HL-60/S4 (cell line): ENCODE measurements around the gene DNAH2.

ENCODE experiments used
- in situ Hi-C: fragments of 300-500 bp; cut with MboI; formaldehyde crosslinking; loops from 2 replicates; pipeline ENCODE4 v1.14.3; 2022; ENCODE audit warnings: low sequenced_read_pairs

DNAH2 gene

DNA sequence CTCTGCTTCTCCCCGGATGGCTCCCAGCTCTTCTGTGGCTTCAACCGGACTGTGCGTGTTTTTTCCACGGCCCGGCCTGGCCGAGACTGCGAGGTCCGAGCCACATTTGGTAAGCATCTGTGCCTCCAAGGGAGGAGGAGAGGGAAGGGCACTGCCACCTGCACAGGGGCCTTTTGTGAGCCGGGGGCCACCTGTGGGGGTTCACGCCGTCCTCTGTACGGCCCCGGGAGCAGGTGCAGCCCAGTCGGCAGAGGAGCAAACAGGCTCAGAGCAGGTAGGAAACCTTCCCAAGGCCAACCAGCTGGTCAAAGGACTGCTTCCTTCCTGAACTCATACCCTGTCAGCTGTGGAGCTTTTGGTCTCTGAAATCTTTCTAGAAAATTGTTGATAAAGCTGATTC, 15.9 kb upstream of the DNAH2 start:
- in situ Hi-C loops = no loop called here

DNA sequence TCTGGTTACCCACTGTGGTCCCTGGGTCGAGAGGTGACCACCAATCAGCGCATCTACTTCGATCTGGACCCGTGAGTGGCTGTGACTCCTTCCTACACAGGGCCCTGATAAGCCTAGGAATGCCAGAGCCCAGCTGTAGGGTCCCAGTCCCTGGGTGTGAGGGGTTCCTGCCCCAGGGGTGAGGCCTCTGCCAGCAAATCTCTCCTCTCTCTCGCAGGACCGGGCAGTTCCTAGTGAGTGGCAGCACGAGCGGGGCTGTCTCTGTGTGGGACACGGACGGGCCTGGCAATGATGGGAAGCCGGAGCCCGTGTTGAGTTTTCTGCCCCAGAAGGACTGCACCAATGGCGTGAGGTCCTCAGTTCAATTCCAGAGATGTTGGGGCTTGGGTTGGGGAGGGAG, 14.8 kb upstream of the DNAH2 start:
- in situ Hi-C loops = no loop called here

DNA sequence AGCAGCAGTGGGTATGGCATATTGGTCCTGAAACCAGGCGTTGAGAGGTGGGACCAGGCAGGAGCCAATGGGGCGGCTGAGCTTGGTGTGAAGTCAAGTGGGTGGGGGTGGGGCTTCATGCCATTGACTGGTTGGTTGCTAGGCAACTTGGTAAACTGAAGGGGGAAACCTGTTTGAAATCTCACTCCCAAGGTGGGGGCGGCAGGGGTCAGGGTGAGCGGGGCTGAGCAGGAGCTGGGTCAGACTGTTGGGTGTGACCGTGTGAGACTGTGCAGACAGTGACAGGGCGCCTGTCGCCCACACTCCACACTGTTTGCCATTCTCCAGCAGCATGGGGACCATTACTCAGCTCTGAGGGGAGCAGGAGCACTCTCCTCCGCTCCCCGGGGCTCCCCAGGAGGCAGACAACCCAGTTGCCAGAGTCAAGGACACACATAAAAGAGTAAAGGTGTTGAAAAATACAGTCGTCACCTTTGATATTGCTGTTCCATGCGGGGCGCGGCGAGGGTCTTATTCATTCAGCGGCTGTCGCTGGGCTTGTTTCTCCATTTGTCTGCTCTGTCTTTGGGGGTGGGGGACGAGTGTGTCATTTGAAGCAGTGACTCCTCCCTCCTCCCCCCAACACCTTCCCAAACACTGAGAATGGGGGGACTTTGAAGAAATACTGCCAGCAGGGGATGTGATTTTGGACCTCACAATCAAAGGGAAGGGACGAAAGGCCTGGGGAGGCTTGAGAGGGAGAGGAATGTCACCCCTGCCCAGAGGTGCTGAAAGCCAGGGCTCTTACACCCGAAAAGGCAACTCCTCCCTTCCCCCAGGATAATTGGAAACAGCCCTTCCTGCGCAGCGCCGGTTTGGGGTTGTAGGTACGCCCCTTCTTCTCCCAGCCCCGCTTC, 13.7 kb upstream of the DNAH2 start:
- in situ Hi-C loops = no loop called here

DNA sequence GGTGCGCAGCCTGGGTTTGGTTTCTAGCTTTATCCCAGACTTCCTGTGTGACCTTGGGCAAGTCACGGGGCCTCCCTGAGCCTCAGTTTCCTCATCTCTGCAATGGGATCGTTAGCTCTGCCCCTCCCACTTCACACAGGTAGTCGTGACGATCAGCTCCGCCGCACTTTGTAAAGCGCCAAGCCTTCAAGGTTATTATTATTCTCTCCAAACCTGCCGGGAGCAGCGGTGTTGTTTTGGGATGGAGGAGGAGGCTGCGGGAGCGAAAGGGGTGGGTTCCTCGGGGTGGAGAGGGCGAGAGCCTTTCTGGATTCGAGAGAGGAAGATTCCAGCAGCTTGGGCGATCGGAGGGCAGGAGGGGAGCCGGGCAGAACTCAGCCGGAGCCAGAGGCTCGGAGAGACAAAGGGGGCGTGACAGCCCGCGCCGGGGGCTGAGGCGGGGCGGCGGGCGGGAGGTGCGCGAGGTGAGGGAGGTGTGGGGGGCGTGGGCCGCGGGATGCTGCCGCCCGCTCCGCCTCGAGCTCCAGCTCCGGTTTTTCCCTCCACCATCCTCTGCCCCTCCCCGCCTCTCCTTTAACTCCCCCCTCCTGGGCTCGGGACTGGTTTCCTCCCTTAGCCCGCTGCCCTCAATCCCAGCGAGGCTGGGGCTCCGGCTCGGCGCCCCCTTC, 12.8 kb upstream of the DNAH2 start, which contains the start of gene EFNB3:
EFNB3 (plus strand) TSS at position 602 of the 668 bp plus-strand sequence. CDS start 397 bp downstream, outside the sequence.
- in situ Hi-C loops = no loop called here

DNA sequence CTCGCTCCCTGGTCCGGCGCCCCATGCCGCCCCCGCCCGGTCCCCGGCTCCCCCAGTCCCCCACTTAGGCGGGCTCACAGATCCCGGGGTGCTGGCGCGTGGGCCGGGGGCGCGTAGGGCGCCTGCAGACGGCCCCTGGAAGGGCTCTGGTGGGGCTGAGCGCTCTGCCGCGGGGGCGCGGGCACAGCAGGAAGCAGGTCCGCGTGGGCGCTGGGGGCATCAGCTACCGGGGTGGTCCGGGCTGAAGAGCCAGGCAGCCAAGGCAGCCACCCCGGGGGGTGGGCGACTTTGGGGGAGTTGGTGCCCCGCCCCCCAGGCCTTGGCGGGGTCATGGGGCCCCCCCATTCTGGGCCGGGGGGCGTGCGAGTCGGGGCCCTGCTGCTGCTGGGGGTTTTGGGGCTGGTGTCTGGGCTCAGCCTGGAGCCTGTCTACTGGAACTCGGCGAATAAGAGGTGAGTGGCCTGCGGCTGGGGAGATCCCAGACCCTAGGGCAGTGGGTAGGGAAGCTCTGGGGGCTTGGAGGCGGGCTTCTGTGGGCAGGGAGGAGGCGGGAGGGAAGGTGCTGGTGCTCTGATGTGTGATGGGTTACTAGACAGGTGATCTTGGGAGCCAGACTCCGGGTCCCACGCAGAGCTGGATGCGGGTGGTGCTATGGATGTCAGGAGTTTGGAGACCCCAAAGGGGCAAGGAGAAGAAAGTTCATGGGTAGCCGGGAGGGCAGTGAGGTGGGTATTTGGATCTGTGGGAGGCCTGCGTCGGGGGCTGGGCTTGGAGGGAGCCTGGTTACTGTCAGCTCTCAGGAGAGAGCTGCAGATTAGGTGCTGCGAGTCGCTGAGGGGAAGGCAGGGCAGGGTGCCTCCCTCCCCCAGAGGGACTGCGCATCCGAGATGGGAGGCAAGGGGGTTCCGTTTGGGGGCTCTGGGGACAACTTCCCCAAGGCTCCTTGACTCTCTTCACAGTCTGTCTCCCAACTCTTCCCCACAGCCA, 12.0 kb upstream of the DNAH2 start:
- in situ Hi-C loops = no loop called here

DNA sequence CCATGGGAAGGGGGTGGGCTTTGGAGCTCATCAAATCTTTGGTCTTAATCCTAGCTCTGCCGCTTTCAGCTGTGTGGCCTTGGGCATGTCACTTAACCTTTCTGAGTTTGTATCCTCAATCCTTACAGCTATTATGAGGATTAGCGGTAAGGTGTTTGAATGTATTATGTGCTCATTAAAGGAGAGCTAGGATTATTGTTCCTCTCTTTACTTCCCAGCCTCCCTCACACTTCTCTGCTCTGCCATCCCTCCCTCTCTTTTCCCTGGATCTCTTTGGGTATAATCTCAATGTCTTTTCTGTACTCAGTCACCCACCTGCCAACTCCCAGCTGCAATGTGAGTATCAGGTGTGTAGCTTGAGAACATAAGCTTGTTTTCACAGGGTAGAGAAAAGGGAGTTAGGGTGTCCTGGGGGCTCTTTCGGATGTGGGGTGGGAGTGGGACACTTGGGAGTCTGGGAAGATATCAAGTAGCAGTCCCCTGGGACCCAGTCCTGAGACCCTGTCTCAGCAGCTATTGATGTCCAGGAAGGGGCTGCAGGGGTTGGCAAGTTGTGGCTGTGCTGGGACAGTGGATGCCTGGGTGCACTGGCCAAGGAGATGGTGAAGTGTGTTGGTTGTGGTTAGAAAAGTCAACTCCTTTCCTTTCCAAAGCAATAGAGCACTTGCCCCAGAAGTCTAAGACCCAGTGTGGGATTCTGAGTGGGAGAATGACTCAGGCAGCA, 10.8 kb upstream of the DNAH2 start:
- in situ Hi-C loops = no loop called here

DNA sequence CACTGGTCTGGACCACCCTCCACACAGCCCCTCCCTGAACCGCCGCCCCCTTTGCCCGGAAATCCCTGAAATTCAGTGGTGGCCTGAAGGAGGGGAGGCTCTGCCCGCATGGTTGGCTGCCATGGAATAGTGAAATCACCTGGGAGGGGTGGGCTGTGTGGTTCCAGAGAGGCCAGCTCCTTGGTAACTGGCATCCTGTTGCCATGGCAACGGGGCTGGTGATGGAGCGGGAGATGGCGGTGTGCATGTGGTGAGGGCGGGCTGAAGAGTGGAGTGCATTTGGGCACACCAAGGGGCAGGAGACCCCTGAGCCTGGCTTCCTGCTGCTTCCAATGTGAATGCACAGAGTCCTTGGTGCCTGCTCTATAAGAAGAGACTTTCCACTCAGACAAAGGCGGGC, 10.1 kb upstream of the DNAH2 start:
- in situ Hi-C loops = no loop called here

DNA sequence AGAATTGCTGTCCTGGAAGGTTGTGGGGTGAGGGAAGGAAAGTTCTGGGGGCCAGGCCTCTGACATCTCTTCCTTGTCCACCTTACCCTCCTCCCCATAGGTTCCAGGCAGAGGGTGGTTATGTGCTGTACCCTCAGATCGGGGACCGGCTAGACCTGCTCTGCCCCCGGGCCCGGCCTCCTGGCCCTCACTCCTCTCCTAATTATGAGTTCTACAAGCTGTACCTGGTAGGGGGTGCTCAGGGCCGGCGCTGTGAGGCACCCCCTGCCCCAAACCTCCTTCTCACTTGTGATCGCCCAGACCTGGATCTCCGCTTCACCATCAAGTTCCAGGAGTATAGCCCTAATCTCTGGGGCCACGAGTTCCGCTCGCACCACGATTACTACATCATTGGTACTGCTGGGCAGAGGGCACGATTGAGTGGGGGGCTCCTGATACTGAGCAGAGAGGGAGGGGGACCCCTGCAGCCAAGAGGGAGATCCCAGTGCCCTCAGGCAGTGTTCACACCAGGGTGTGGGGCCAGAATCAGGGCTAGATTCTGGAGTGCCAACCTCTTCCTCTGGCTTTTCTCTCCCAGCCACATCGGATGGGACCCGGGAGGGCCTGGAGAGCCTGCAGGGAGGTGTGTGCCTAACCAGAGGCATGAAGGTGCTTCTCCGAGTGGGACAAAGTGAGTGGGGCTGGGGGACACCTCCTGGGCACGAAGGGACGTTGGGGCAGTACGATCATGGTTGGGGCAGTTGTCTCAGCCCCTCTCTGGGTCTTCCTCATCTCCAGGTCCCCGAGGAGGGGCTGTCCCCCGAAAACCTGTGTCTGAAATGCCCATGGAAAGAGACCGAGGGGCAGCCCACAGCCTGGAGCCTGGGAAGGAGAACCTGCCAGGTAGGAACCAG, 9.4 kb upstream of the DNAH2 start:
- in situ Hi-C loops = no loop called here

DNA sequence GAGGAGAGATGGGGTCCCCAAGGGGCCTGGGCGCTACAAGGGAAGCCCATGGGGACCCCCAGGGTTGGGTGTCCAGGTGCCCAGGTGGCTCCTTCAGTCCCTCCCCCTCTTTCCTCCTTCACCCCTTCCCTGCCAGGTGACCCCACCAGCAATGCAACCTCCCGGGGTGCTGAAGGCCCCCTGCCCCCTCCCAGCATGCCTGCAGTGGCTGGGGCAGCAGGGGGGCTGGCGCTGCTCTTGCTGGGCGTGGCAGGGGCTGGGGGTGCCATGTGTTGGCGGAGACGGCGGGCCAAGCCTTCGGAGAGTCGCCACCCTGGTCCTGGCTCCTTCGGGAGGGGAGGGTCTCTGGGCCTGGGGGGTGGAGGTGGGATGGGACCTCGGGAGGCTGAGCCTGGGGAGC, 8.5 kb upstream of the DNAH2 start:
- in situ Hi-C loops = no loop called here

DNA sequence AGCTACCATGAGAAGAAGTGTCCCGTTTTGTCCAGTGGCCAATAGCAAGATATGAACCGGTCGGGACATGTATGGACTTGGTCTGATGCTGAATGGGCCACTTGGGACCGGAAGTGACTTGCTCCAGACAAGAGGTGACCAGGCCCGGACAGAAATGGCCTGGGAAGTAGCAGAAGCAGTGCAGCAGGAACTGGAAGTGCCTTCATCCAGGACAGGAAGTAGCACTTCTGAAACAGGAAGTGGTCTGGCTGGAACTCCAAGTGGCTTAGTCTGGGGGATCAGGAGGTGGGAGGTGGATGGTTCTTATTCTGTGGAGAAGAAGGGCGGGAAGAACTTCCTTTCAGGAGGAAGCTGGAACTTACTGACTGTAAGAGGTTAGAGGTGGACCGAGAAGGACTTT, 7.2 kb upstream of the DNAH2 start:
- in situ Hi-C loops = no loop called here

DNA sequence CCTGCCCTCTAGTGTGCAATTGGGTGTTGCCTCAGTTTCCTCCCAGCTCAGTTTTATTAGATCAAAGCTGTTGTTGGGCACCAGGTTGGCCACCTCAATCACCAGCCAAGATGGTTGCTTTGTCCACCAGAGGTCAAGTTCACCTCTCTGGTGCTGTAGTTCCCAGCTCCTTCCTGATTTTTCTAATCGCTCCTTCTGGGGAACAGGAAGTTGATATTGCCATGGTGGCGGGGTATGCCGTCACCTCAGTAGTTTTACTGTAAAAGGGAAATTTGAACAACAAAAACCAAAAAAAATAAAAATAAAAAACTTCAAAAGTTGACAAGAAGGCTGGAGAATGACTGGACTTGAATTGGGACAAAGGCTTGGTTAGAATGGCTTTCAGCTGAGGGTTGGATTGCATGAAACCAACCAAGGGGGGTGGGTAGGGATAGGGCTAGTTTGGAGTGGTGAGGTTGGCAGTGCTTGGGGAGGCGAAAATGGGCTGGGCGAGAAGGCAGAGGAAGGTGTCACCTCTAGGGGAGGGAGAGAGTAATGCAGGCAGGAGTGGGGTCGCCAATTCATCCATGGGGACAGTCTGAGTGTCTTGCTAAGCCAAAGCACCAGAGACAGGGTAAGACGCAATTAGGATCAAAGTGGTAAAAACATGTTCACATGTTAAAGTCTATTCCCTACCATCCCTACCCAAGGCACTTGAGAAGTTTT, 6.3 kb upstream of the DNAH2 start:
- in situ Hi-C loops = no loop called here

DNA sequence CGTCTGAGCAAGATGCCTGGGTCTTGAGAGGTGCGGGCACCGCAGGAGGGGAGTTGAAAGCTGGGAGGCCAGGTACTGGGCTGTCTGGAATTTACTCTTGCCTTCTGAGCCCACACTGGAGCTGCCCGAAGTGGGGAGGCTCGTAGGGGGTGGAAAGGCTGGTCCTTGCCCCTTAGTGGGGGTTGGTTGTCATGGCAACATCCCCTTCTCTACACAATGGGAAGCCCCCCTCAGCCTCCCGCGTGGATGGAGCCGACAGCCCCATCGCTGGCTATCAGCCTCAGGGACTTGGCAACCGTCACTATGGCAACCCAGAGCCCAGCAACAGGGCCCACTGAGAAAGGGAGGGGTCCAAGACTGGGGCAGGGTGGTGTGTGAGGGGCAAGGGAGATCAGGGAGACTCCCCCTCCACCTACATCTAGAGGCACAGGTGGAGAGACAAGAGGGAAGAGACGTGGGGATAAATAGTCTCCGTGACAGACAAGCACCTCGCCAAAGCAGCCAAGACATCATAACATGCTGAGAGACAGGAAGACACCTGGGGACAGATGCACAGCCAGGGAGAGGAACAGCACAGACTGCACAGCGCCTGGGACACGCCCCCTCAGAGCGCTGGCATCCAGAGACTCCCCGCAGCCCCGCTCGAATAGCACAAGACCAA, 5.3 kb upstream of the DNAH2 start:
- in situ Hi-C loops = no loop called here

DNA sequence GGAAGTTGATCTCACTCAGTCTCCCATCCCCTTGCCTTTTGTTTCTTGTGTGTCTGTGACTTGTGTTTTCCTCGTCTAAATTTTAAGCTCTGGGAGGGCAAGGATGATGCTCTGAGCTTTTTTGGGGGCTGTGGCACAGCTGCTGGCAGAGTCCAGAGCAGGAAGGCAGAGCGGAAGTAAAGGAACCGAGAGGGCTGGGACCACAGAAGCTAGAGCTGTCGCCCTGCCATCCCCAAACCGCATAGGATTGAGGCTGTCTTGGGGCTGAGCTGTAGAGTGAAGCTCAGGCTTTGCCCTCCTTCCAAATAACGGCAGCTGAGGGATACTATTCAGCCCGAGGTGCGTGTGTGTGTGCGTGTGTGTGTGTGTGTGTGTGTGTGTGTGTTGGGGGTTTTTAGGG, 3.8 kb upstream of the DNAH2 start:
- in situ Hi-C loops = no loop called here

DNA sequence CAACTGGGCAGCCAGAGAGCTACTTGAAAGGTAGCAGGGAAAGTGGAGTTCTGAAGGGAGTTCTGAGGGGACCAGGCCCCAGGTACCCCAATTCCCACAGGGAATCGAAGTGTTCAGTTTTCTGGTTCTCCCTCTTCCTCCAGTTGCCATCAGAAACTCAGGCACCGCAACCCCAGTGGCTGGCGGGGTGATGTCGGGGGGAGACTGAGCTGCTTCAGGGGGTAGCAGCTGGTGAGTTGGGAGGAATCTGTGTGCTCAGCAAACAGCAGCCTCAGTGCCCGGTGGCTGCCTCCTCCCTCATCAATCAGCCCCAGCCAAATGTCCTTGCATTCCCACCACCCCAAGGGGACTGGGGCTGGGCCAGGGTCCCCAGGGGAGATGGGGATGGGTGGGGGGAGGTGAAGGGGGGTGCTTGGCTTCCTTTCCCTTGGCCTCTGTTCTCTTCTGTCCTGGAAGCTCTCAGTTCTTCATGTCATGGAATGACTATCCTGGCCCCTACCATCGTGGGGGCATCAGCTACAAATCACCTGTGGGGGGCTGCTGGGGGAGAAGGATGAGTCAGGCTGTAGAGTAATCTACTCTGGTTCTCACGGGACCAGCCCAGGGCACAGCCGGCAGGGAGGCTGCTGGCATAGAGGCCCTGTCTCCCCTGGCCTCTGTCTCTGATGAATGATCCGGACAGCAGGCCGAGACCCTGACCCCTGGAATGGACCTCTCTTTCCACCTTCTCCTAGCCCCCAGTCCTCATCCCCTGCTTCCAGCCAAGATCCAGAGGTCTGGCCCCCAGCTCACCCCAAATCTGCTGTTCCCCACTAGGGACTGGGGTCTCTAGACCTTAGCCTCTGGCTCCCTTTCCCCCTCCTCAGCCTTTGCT, 2.6 kb upstream of the DNAH2 start:
- in situ Hi-C loops = no loop called here

DNA sequence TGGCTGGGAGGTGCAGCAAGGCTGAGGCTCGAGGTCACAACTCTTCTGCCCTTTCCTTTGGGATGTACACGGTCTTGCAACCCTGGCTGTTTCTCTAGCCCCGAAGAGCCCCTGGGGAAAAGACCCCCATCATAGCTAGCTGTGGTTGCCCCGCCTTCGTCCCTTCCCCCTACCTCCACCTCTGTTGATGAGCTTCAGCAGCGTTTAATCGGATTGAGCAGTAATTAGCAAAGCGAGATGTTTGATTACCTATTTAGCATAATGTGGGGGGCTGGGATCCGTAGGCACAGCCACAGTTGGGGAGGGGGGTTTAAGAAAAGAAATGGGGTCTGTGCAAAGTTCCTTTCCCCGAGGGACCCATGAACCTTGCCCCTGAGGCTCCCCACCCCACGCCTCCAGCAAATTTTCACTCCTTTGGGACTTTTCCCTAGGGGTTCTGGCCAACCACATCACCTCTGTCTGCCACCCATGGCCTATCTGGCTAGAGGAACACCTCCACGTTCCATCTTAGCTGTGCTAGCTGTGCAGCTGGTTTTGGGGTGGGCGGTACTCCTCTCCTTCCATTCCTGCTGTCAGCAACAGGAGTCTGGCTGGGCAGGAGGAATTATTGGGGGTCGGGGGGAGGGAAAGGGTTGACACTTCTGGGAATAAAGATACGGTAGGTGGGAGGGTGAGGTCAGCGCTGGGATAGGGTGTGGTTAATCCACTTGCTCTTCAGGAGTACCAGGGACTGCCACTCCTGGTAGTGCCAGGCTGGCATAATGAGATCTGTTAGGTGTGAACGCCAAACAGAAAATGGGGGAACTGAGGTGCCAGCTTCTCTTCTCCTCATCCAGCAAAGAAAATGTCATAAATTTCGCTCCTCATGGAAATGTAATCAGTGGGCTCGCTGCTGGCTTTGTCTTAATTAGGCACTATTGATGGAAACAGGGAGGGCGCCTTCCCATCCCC, 1.3 kb upstream of the DNAH2 start:
- in situ Hi-C loops = no loop called here

DNA sequence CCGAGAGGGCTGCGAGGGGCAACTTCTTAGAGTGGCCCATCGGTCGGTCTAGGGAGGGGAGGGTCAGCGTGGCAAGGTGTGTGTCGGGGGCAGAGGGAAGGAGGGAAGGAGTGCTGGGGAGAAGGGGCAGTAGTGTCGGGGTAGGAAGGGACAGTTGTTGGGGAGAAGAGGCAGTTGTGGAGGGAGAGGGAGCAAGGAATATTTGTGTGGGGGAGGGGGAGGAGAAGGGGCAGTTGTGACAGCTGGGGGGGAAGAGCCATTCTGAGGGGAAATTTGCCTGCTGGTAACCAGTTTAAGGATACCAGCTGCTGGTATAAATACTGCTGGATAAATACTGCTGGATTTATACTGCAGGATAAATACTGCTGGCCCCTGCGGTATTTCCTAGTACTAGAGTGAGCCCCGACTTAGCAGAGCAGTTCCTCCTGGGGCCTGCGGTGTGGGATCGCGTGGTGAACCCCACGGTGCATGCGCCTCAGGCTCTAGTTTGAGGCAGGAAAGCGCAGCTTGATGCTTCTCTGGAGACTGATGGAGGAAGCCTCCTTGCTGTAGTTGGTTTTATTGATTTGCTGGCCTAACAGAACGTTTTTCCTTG, 309 bp downstream of the DNAH2 start:
- in situ Hi-C loops = no loop called here
